C4-2B (cell line): ENCODE measurements around the gene EPHA6.

Source experiments
- H3K27ac ChIP-seq: fragments of 450-650 bp; 2 replicates; pipeline ENCODE4 v1.5.1; 2017
- CTCF ChIP-seq: fragments of 450-650 bp; conservative IDR thresholded peaks from 2 replicates; pipeline ENCODE4 v1.5.1; 2017; ENCODE audit warnings: mild to moderate bottlenecking
- ZFX ChIP-seq: fragments of 450-650 bp; IDR thresholded peaks from 2 replicates; pipeline ENCODE4 v1.6.1; 2017

The EPHA6 gene

GRCh38 chr3:97340940-97341339, 526.5 kb downstream of the EPHA6 start:
- no peak overlapping the region for H3K27ac ChIP-seq
- TF ChIP-seq ZFX (no peak), CTCF (no peak)

GRCh38 chr3:97347780-97348179, 533.4 kb downstream of the EPHA6 start:
- no peak overlapping the region for H3K27ac ChIP-seq
- TF ChIP-seq CTCF (no peak), ZFX (no peak)

GRCh38 chr3:97350971-97351370, 536.6 kb downstream of the EPHA6 start:
- no peak for TF ChIP-seq ZFX
- no peak for TF ChIP-seq CTCF
- H3K27ac ChIP-seq, result no peak overlapping the region

GRCh38 chr3:97353176-97353575, 538.8 kb downstream of the EPHA6 start:
- no peak overlapping the region for H3K27ac ChIP-seq
- TF ChIP-seq ZFX, result no peak
- TF ChIP-seq CTCF, result no peak

- no peak for TF ChIP-seq CTCF
- TF ChIP-seq ZFX, result no peak
- H3K27ac ChIP-seq, result no peak overlapping the region
Measured at GRCh38 chr3:97359977-97360376, 545.6 kb downstream of the EPHA6 start.

GRCh38 chr3:97360804-97361203, 546.4 kb downstream of the EPHA6 start:
- TF ChIP-seq ZFX, result no peak
- TF ChIP-seq CTCF, result no peak
- H3K27ac ChIP-seq, result no peak overlapping the region

GRCh38 chr3:97384583-97384982, 570.2 kb downstream of the EPHA6 start:
- TF ChIP-seq CTCF (no peak), ZFX (no peak)
- no peak overlapping the region for H3K27ac ChIP-seq
